Neural cell (in vitro differentiated cells): ENCODE data around the gene POU3F3. TPM values are rescaled to one million over a fixed set of nuclear protein-coding genes. Genes with fewer than 3 reads are reported as not detected.

ENCODE experiments used
- H2AFZ ChIP-seq: fragments of 200-600, 300-800 bp; sonication (generic), shearing (Covaris generic); 2 replicates; pipeline ENCODE4 v1.6.0; 2014; ENCODE audit warnings: low read depth, mild to moderate bottlenecking, antibody characterized with exemption, low read length, moderate library complexity
- H3F3A ChIP-seq: fragments of 200-600 bp; shearing (Covaris generic); 2 replicates; pipeline ENCODE4 v1.6.1; 2016; ENCODE audit warnings: mild to moderate bottlenecking, moderate library complexity, mixed read lengths, antibody characterized with exemption, low read length; ENCODE audit not compliant: insufficient read depth, poor library complexity, severe bottlenecking
- H3K27ac ChIP-seq: fragments of 200-600, 300-800 bp; sonication (generic), shearing (Covaris generic); 2 replicates; pipeline ENCODE4 v1.5.1; 2014; ENCODE audit warnings: mild to moderate bottlenecking, low read length, moderate library complexity
- H3K27me3 ChIP-seq: fragments of 300-800, 200-600 bp; sonication (generic), shearing (Covaris generic); 2 replicates; pipeline ENCODE4 v1.6.0; 2014; ENCODE audit warnings: mild to moderate bottlenecking, low read depth, low read length, moderate library complexity; ENCODE audit not compliant: insufficient read depth
- H3K36me3 ChIP-seq: fragments of 300-800, 200-600 bp; sonication (generic), shearing (Covaris generic); 2 replicates; pipeline ENCODE4 v1.5.1; 2014; ENCODE audit warnings: mild to moderate bottlenecking, antibody characterized with exemption, low read length, moderate library complexity; ENCODE audit not compliant: insufficient read depth
- H3K4me2 ChIP-seq: fragments of 300-800, 200-600 bp; sonication (generic), shearing (Covaris generic); 2 replicates; pipeline ENCODE4 v1.6.0; 2014; ENCODE audit warnings: mild to moderate bottlenecking, low read length
- H3K4me3 ChIP-seq: fragments of 300-800, 200-600 bp; sonication (generic), shearing (Covaris generic); 2 replicates; pipeline ENCODE4 v1.5.1; 2014; ENCODE audit warnings: mild to moderate bottlenecking, low read length, moderate library complexity
- H3K79me2 ChIP-seq: fragments of 200-600 bp; shearing (Covaris generic); replicated peaks from 2 replicates; pipeline ENCODE4 v1.6.0; 2014; ENCODE audit warnings: mild to moderate bottlenecking, low read length, moderate library complexity; ENCODE audit not compliant: insufficient read depth
- H3K9ac ChIP-seq: fragments of 300-800, 200-600 bp; sonication (generic), shearing (Covaris generic); 2 replicates; pipeline ENCODE4 v1.6.1; 2016; ENCODE audit warnings: mild to moderate bottlenecking, low read length, mixed read lengths
- H3K9me2 ChIP-seq: fragments of 200-600 bp; shearing (Covaris generic); 2 replicates; pipeline ENCODE4 v1.6.1; 2016; ENCODE audit warnings: mild to moderate bottlenecking, low read length, mixed read lengths; ENCODE audit not compliant: insufficient read depth
- H3K9me3 ChIP-seq: fragments of 200-600, 300-800 bp; sonication (generic), shearing (Covaris generic); 2 replicates; pipeline ENCODE4 v1.6.1; 2016; ENCODE audit warnings: mild to moderate bottlenecking, mixed run types, low read length, moderate library complexity, mixed read lengths
- H4K20me1 ChIP-seq: fragments of 200-600 bp; shearing (Covaris generic); 2 replicates; pipeline ENCODE4 v1.6.1; 2016; ENCODE audit warnings: mild to moderate bottlenecking, mixed run types; ENCODE audit not compliant: insufficient read depth
- EP300 ChIP-seq: fragments of 450-650 bp; conservative IDR thresholded peaks from 2 replicates; pipeline ENCODE4 v1.6.1; 2014; ENCODE audit warnings: antibody characterized with exemption, mild to moderate bottlenecking, moderate library complexity; ENCODE audit not compliant: poor library complexity, severe bottlenecking
- EZH2 ChIP-seq: fragments of 200-600, 300-800 bp; shearing (Covaris generic), sonication (generic); IDR thresholded peaks from 2 replicates; pipeline ENCODE4 v1.6.1; 2014; ENCODE audit warnings: antibody characterized with exemption, low read length, borderline replicate concordance, mild to moderate bottlenecking; ENCODE audit not compliant: insufficient read depth, poor library complexity, severe bottlenecking
- MXI1 ChIP-seq: fragments of 450-650 bp; conservative IDR thresholded peaks from 2 replicates; pipeline ENCODE4 v1.6.1; 2014; ENCODE audit warnings: antibody characterized with exemption, mild to moderate bottlenecking; ENCODE audit not compliant: poor library complexity, severe bottlenecking
- POLR2AphosphoS5 ChIP-seq: IDR thresholded peaks from 2 replicates; pipeline ENCODE4 v1.6.1; 2012
- RAD21 ChIP-seq: fragments of 450-650 bp; conservative IDR thresholded peaks from 2 replicates; pipeline ENCODE4 v1.6.1; 2014; ENCODE audit warnings: antibody characterized with exemption, mild to moderate bottlenecking, moderate library complexity
- REST ChIP-seq: IDR thresholded peaks from 2 replicates; pipeline ENCODE4 v1.6.1; 2012; ENCODE audit warnings: borderline replicate concordance
- SMC3 ChIP-seq: fragments of 450-650 bp; conservative IDR thresholded peaks from 2 replicates; pipeline ENCODE4 v1.6.1; 2014; ENCODE audit warnings: antibody characterized with exemption, mild to moderate bottlenecking, moderate library complexity; ENCODE audit not compliant: poor library complexity
- TAF1 ChIP-seq: IDR thresholded peaks from 2 replicates; pipeline ENCODE4 v1.6.1; 2012; ENCODE audit warnings: low read depth
- polyA plus RNA-seq: library from polyadenylated mRNA; depleted of rRNA; stranded (reverse); fragments of >200 nt; gene quantifications from 2 replicates; pipeline ENCODE4 v1.2.3, GENCODE V29; 2014
- TF ChIP-seq, protein P1 (sequence below): fragments of 450-650 bp; IDR thresholded peaks from 2 replicates; pipeline ENCODE4 v1.5.1; 2014; ENCODE audit warnings: antibody characterized with exemption, mild to moderate bottlenecking, moderate library complexity; ENCODE audit not compliant: poor library complexity, severe bottlenecking

The POU3F3 gene
- polyA plus RNA-seq, 1 donor from 2014 or later, result 69.3 TPM

DNA sequence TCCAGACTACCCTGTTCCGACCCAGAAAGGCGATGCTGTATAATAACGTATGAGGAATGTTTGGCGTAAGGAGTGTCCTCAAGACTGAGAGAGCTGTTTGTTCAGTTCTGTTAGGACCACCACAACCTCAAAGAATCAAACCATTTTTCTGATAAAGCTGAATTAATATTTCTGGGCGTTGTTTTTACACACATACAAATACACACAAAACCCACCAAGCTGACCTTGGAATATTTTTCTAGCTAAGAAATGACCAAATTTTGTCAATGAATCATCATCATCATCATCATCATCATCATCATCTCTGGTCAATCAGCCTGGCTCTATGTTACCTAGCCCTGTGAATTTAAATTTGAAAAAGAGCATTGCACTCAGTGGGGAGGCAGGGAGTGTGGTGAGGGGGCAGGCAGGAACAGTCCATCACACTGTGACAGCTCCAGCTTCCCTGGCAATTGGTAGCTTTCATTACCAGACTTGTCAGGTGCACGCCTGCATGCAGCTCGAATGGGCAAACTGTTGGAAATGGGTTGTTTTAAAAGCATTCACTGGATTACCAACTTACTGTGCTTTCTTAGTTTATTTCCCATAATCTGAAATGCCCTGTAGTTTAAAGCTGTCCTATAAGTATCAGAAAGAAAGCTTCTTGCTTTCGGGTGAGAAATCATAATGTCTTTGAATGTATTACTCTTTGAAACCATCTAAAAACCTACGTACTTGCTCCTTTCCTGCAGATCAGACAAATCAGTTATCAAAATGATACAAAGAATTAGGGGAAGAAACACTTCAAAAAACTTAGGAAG is 6.9 kb upstream of the POU3F3 start:
- Histone ChIP-seq H3F3A (peaks cover 19% of the 10 kb centered on the region), H3K9ac (peak overlapping the region; percentile 96), H3K9me2 (no peaks in the 10 kb centered on the region), H2AFZ (no peak overlapping the region), H3K79me2 (peaks cover 95% of the 10 kb centered on the region), H4K20me1 (no peaks in the 10 kb centered on the region), H3K4me2 (peak overlapping the region; percentile 97), H3K27me3 (no peaks in the 10 kb centered on the region), H3K9me3 (no peaks in the 10 kb centered on the region), H3K4me3 (peak overlapping the region; percentile 79), H3K27ac (peak overlapping the region; percentile 97), H3K36me3 (no peaks in the 10 kb centered on the region)
- TF ChIP-seq SMC3 (no peak), TAF1 (peak; percentile 75), RAD21 (no peak), MXI1 (peak; percentile 55), POLR2AphosphoS5 (peak; percentile 88), EP300 (peak; percentile 85), REST (peak; percentile 72), EZH2 (no peak)
- TF ChIP-seq, protein P1, sequence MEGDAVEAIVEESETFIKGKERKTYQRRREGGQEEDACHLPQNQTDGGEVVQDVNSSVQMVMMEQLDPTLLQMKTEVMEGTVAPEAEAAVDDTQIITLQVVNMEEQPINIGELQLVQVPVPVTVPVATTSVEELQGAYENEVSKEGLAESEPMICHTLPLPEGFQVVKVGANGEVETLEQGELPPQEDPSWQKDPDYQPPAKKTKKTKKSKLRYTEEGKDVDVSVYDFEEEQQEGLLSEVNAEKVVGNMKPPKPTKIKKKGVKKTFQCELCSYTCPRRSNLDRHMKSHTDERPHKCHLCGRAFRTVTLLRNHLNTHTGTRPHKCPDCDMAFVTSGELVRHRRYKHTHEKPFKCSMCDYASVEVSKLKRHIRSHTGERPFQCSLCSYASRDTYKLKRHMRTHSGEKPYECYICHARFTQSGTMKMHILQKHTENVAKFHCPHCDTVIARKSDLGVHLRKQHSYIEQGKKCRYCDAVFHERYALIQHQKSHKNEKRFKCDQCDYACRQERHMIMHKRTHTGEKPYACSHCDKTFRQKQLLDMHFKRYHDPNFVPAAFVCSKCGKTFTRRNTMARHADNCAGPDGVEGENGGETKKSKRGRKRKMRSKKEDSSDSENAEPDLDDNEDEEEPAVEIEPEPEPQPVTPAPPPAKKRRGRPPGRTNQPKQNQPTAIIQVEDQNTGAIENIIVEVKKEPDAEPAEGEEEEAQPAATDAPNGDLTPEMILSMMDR, result no peak

GRCh38 chr2:104847586-104848160 is 6.2 kb upstream of the POU3F3 start:
- no peaks in the 10 kb centered on the region for H3K9me2 ChIP-seq
- no peaks in the 10 kb centered on the region for H3K9me3 ChIP-seq
- H3K79me2 ChIP-seq, result peaks cover 93% of the 10 kb centered on the region
- H2AFZ ChIP-seq, result no peak overlapping the region
- H3K27ac ChIP-seq, result peak overlapping the region; percentile 97
- H3F3A ChIP-seq, result peaks cover 19% of the 10 kb centered on the region
- no peaks in the 10 kb centered on the region for H3K27me3 ChIP-seq
- H3K4me2 ChIP-seq, result peak overlapping the region; percentile 97
- peak overlapping the region; percentile 96 for H3K9ac ChIP-seq
- TF ChIP-seq EP300 (no peak), REST (no peak), EZH2 (no peak), RAD21 (no peak)
- TF ChIP-seq, protein P1, result no peak
- peak overlapping the region; percentile 79 for H3K4me3 ChIP-seq
- no peaks in the 10 kb centered on the region for H3K36me3 ChIP-seq
- H4K20me1 ChIP-seq, result no peaks in the 10 kb centered on the region
